Daoy (cell line): ENCODE measurements around the gene HERC5. TPM values are rescaled to one million over a fixed set of nuclear protein-coding genes. Genes with fewer than 3 reads are reported as not detected.
"Not testable (repeated sequence)": the region's sequence is repeated elsewhere in the genome, so short reads cannot be mapped to it uniquely, and the experiment has no call there.

Experiments
- DNase-seq: peaks from one replicate; pipeline ENCODE4 v3.0.0-alpha.2; 2015; ENCODE audit warnings: low read depth
- total RNA-seq: library from RNA; depleted of rRNA; stranded (reverse); fragments of >200 nt; shearing (Covaris generic); gene quantifications from 2 replicates; pipeline ENCODE4 v1.2.3, GENCODE V29; 2014

The HERC5 gene
- total RNA-seq, 1 experiment from 2014 or later = 11.5 TPM

DNA sequence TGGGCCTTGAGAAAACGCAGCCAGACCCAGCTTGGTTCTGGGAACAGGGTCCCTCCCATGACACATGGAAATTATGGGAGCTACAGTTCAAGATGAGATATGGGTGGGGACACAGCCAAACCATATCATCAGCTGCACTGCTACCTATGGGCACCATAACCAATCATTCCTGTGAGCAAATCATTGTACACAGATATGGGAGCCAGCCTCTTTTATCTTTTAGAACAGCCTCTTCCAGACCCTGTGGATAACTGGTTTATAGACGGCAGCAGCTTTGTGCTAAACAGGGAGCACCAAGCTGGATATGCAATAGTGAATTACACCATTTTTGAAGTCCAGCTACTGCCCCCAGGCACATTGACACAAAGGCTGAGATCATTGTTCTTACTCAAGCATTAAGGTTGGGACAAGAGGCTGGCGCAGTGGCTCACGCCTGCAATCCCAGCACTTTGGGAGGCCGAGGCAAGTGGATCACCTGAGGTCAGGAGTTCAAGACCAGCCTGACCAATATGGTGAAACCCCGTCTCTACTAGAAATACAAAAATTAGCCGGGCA is 8.6 kb upstream of the HERC5 start:
- DNase-seq = not testable (repeated sequence)

GRCh38 chr4:88448889-88449288 is 8.0 kb upstream of the HERC5 start:
- DNase-seq = no peak

- no peak for DNase-seq
Measured at GRCh38 chr4:88449290-88449689, 7.6 kb upstream of the HERC5 start.

- no peak for DNase-seq
Measured at GRCh38 chr4:88451205-88451604, 5.7 kb upstream of the HERC5 start.

DNA sequence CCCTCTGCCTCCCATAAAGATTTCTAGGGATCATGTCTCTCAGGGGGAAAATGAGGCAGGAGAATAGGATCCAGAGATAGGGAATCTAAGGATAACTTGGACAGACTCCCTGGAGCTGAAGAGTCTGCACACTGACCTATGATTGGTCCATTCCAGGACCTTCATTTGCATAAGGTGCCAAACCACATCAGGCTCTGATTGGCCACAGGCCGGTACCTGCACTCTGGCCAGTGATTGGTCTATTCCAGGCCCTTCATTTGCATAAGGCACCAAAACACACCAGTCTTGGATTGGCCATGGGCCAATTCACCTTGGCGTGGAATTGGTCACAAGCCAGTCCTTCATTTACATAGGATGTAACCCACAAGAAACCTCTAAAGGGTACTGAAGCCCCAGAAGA is 4.0 kb upstream of the HERC5 start:
- no peak for DNase-seq

DNA sequence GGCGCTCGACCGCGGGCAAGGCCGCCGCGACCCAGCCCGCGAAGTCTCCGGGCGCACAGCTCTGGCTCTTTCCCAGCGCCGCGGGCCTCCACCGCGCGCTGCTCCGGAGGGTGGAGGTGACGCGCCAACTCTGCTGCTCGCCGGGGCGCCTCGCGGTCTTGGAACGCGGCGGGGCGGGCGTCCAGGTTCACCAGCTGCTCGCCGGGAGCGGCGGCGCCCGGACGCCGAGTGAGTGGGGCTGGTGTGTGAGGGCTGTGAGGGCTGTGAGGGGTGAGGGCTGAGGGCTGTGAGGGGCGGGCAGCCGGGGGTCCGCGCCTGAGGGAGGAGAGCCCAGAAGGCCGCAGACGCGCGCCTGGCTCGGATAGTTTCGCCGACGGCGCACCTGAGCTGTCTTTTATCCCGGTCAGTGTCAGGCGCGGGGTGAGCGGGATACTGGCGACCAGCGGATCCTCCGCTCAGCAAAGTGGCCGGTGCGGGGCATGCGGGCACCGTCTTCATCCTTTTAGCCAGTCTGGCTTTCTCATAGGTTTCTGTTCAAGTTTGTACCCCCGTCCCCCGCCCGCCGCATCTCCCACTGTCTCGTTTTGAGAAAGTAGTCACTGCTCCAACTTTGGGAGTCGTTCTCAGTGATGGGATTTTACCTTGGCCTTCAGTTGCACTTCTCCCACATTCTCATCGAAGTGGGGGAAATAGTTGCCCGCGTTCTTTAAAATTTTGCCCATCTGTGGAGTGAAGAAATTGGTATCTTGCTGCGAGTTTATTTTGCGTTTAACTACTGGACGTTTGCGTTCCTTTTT is 586 bp downstream of the HERC5 start:
- no peak for DNase-seq

DNA sequence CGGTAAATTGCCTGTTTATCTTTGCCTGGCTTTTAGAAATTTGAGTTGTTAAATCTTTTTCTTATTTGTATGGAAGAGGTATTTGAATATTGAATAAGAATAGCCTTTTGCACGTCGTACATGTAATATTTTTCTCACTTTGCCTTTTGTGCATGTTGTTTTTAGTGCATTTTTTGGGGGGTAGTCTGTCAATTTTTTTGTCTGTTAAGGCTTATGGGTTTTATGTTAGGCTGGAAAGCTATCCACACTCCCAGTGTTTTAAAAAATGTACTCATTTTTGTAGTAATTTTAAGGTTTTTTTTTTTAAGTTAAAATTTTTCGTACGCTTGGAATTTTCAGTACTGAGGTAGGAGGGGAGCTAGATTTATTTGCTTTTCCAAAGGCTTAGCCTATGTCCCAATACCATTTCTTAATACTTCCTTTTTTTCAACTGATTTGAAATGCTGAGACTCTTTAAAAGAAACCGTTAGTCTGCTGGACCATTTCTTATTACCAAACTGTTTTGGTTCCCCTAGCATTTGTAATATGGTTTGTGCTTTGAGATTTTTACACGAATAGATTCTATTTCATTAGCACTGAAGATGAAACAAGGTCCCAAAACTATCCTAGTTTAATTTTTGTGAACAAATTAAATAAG is 1.3 kb downstream of the HERC5 start:
- no peak for DNase-seq

GRCh38 chr4:88465653-88466192 is 8.8 kb downstream of the HERC5 start:
- no peak for DNase-seq

GRCh38 chr4:88467392-88467791 is 10.5 kb downstream of the HERC5 start:
- no peak for DNase-seq

GRCh38 chr4:88477229-88477860 is 20.4 kb downstream of the HERC5 start:
- DNase-seq = no peak

GRCh38 chr4:88478247-88478646 is 21.3 kb downstream of the HERC5 start:
- no peak for DNase-seq

- DNase-seq = no peak
Measured at GRCh38 chr4:88481537-88481936, 24.6 kb downstream of the HERC5 start.

DNA sequence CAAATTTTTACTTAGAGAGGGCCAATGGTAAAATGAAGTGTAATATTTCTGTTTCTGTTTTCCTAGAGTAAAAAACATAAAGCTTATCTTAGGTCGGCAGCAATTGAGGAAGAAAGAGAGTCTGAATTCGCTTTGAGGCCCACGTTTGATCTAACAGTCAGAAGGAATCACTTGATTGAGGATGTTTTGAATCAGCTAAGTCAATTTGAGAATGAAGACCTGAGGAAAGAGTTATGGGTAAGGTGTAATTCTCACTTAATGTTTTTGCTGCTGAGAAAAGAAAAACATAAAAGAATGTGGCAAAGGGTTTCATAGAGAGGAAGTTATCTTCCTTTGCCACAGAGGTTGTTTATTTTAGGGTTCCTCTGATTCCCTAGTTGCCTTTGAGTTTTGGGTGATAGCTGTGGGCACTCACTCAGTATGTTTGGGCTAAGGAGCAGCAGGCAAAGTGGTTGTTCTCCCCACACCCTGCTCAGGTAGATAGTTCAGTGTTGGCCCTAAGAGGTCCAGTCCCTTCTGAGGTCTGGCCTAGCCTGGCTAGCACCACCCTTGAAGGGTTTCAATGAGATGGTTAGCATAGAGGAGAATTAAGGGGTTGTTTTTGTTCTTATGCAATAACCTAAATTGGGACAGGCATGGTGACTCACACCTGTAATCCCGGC is 32.3 kb downstream of the HERC5 start:
- DNase-seq = no peak

DNA sequence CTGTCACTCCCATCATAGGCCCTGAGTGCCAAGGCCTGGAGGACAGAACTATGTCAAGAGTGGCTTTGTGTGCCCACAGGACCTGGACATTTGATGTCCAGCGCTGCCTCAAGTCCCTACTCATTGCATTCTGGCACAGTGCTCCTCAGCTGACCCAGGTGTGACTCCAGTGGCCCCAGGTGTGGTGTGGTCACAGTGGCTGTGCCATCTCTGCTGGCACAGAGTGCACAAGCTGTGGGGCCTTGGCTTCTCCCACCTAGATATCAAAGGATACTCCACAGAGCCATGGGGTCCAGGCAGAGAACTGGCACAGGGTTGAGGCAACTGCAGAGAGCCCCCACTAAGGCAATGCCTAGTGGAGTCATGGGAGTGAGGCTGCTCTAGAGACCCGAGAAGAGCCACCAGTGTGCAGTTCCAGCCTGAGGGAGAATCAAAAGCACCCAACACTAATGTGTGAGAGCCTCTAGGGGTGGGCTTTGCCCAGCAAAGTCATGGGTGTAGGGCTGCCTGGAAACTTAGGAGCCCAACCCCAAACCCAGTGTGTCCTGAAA is 41.0 kb downstream of the HERC5 start:
- DNase-seq = no peak

- no peak for DNase-seq
Measured at GRCh38 chr4:88503344-88503743, 46.4 kb downstream of the HERC5 start.

GRCh38 chr4:88511236-88511635 is 54.3 kb downstream of the HERC5 start:
- no peak for DNase-seq

DNA sequence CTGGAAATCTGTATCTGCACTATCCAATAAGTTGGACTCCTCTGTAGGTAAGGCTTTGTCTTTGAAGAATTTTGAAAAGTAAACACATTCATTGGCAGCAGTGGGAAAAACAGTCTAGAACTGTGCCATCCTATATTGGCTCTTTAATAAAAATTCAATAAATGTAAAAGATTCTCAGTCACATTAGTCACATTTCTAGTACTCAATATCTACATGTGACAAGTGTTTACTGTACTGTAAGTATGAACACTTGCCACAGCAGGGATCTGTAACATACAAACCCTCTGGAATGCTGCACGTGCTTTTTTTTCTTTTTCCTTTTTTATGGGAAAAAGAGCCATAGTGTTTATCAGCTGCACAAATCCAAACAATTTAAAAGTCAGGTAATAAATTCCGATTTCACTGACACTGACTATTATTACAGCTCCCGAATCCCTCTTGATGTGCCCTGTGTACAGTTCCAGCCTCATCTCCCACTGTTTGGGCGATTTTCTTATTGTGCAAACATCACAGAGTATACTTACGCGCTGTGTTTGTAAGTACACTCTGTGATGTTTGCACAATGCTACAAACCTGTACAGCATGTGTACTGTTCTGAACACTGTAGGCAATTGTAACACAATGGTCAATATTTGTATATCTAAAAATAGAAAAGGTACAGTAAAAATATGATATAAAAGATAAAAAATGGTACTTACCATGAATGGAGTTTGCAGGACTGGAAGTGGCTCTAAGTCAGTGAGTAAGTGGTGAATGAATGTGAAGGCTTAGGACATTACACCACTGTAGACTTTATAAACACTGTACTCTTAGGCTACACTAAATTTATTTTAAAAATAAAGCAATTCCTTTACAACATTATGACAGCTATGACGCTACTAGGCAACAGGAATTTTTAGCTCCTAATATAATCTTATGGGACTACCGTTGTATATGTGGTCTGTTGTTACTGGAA is 57.9 kb downstream of the HERC5 start:
- DNase-seq = no peak

GRCh38 chr4:88516746-88517145 is 59.8 kb downstream of the HERC5 start:
- DNase-seq = no peak

DNA sequence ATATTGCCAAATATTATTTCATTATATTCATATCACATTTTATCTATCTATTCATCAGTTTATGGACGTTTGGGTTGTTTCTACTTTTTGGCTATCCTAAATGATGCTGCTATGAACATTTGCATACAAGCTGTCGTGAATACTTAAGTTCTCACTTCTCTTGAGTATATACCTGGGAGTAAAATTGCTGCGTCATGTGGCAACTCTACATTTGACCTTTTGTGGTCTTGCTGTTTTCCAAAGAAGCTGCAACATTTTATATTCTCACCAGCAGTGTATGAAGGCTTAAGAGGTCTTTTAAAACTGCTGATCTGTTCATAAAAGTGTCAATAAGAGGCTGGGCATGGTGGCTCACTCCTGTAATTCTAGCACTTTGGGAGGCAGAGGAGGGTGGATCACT is 60.9 kb downstream of the HERC5 start:
- DNase-seq = no peak

DNA sequence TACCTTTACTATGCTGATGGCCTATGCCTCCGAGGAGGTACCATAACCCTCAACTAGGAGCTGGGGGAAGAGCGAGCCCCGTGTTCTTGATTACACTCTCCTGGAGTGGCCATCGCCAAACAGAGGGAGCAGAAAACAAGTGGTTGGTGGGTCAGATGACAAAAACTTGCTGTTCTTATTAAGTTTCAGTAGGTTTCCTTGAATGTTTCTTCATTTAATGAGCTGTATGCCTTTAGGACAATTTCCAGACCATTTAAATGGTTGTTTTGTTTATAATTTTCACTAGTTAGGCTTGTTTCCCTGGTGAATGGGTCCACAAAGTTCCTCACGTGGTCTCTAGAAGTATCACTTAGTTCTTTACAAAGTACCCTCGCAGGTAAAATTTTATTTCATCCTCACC is 62.0 kb downstream of the HERC5 start:
- DNase-seq = no peak
